K562 (cell line): ENCODE data around the gene PAQR8. TPM values are rescaled to one million over a fixed set of nuclear protein-coding genes. Genes with fewer than 3 reads are reported as not detected.

ENCODE experiments used
- ARID1B ChIP-seq: fragments of 450-650 bp; IDR thresholded peaks from 2 replicates; pipeline ENCODE4 v1.6.1; 2016; ENCODE audit warnings: antibody characterized with exemption, mild to moderate bottlenecking, inconsistent platforms
- FOXA3 ChIP-seq, 2 experiments: fragments of 450-650 bp in 1 of 2; sonication (generic) in 1 of 2; formaldehyde crosslinking; IDR thresholded peaks in 1 of 2; conservative IDR thresholded peaks in 1 of 2; 2 replicates each; pipeline versions ENCODE4 v1.4.0 to v1.8.0; 2020 to 2022; ENCODE audit warnings: mild to moderate bottlenecking in 2 of 2, missing genetic modification reagents in 1 of 2
- FOXJ2 ChIP-seq: fragments of 200-800 bp; sonication (Bioruptor generic); IDR thresholded peaks from 2 replicates; pipeline ENCODE4 v1.6.1; 2016; ENCODE audit warnings: missing genetic modification characterization, missing compliant biosample characterization
- MTA1 ChIP-seq: fragments of 450-650 bp; IDR thresholded peaks from 2 replicates; pipeline ENCODE4 v1.6.1; 2017; ENCODE audit warnings: borderline replicate concordance
- RAD21 ChIP-seq, 2 experiments: fragments of 250-450 bp in 1 of 2; fragments of 450-650 bp in 1 of 2; sonication (Bioruptor Pico) in 1 of 2; formaldehyde crosslinking in 1 of 2; IDR thresholded peaks in 1 of 2; conservative IDR thresholded peaks in 1 of 2; 2 replicates each; pipeline versions ENCODE4 v1.4.0 to v1.8.0; 2020 to 2022; ENCODE audit warnings: mild to moderate bottlenecking in 2 of 2, moderate library complexity in 1 of 2
- SIRT6 ChIP-seq: IDR thresholded peaks from one replicate; pipeline ENCODE4 v1.6.1; 2012; ENCODE audit warnings: low read depth, mild to moderate bottlenecking, control low read depth, inconsistent platforms, low read length, moderate library complexity
- SMARCE1 ChIP-seq: fragments of 450-650 bp; IDR thresholded peaks from 2 replicates; pipeline ENCODE4 v1.7.1; 2016; ENCODE audit warnings: mild to moderate bottlenecking
- ZNF175 ChIP-seq: fragments of 200-800 bp; sonication (Bioruptor generic); IDR thresholded peaks from 2 replicates; pipeline ENCODE4 v1.6.1; 2016; ENCODE audit warnings: low read depth, mild to moderate bottlenecking, missing genetic modification characterization, missing compliant biosample characterization
- ZSCAN29 ChIP-seq: fragments of 450-650 bp; IDR thresholded peaks from 2 replicates; pipeline ENCODE4 v1.6.1; 2017
- polyA plus RNA-seq, 8 experiments: library from polyadenylated mRNA; depleted of rRNA in 4 of 8; stranded (reverse) in 5 of 8; unstranded in 3 of 8; fragments of >200 nt; fragmentation: Nextera tagmentation in 2 of 8; fragmentation: Illumina TruSeq in 1 of 8; extraction: Ambion mirVana in 2 of 8; extraction: Trizol in 1 of 8; gene quantifications; 2 replicates each; pipeline versions ENCODE4 v1.2.1 to v1.2.3, GENCODE V29; 2011 to 2014; ENCODE audit warnings: inconsistent platforms in 1 of 8, missing spikeins in 1 of 8
- total RNA-seq, 7 experiments: library from RNA; depleted of rRNA in 6 of 7; stranded (reverse); fragments of >200 nt in 6 of 7; fragmentation: Illumina TruSeq in 2 of 7; extraction: Trizol in 2 of 7; gene quantifications; 2 replicates each; pipeline versions ENCODE4 v1.2.1 to v1.2.3, GENCODE V29; 2011 to 2021; ENCODE audit warnings: low replicate concordance in 1 of 7
- TF ChIP-seq, protein P1 (sequence below), 2 experiments: fragments of 450-650 bp in 1 of 2; sonication (generic) in 1 of 2; formaldehyde crosslinking in 1 of 2; IDR thresholded peaks; 2 replicates each; pipeline versions ENCODE4 v1.7.1 to v1.9.0; 2016 to 2022; ENCODE audit warnings: inconsistent platforms in 1 of 2, mild to moderate bottlenecking in 1 of 2, missing genetic modification reagents in 1 of 2
- TF ChIP-seq, protein P2 (sequence below): sonication (generic); formaldehyde crosslinking; IDR thresholded peaks from 2 replicates; pipeline ENCODE4 v1.8.0; 2022; ENCODE audit warnings: missing genetic modification reagents, mild to moderate bottlenecking, moderate library complexity, borderline replicate concordance
- TF ChIP-seq, protein P3 (sequence below): fragments of 150-350 bp; conservative IDR thresholded peaks from 2 replicates; pipeline ENCODE4 v1.6.1; 2014; ENCODE audit warnings: low read length

Gene PAQR8
- total and polyA plus RNA-seq, 9 of the 15 experiments (the other 6 are each of a cell fraction or from before 2014, with no cell fraction given), result 1.4 to 10.2 (median 3.5) TPM

DNA sequence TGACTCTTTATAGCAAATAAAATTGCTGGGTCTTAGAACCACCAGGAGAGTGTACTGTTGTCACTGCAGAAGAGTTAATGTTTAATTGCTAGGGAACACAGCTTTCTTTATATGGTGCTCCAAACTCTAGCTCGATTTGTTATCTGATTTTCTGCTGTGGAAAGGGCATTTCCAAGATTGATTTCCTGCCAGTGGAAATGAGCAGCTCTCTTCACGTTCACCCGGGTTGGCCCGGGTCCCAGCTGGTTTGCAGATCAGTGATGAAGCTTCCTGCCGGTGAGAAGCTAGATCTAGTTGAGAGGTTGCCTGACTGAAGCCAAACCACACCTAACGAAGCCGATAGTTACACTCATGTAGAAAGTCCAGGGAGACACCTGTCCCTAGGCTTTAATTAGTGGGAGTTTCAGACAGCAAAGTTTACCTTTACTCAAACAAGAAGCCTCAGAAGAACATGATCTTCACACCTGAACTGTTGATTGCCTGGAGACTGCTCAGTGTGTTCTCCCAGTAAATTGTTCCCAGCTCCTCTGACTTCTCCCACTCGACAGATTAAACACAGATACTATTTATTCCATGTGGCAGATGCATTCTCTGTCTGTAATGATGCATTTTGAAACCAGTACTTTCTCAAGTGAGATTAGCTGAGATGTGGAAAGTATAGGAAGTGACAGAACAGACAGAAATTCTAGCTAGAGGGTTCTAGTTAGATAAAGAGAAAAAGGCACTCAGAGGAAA lies 27.8 kb downstream of the PAQR8 start (continued):
- TF ChIP-seq, protein P1, sequence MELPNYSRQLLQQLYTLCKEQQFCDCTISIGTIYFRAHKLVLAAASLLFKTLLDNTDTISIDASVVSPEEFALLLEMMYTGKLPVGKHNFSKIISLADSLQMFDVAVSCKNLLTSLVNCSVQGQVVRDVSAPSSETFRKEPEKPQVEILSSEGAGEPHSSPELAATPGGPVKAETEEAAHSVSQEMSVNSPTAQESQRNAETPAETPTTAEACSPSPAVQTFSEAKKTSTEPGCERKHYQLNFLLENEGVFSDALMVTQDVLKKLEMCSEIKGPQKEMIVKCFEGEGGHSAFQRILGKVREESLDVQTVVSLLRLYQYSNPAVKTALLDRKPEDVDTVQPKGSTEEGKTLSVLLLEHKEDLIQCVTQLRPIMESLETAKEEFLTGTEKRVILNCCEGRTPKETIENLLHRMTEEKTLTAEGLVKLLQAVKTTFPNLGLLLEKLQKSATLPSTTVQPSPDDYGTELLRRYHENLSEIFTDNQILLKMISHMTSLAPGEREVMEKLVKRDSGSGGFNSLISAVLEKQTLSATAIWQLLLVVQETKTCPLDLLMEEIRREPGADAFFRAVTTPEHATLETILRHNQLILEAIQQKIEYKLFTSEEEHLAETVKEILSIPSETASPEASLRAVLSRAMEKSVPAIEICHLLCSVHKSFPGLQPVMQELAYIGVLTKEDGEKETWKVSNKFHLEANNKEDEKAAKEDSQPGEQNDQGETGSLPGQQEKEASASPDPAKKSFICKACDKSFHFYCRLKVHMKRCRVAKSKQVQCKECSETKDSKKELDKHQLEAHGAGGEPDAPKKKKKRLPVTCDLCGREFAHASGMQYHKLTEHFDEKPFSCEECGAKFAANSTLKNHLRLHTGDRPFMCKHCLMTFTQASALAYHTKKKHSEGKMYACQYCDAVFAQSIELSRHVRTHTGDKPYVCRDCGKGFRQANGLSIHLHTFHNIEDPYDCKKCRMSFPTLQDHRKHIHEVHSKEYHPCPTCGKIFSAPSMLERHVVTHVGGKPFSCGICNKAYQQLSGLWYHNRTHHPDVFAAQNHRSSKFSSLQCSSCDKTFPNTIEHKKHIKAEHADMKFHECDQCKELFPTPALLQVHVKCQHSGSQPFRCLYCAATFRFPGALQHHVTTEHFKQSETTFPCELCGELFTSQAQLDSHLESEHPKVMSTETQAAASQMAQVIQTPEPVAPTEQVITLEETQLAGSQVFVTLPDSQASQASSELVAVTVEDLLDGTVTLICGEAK (IDR thresholded peaks at IDR 0.05), result no peak
- TF ChIP-seq, protein P1 (CRISPR knock-in tag; IDR thresholded peaks at IDR 0.05), result no peak
- TF ChIP-seq, protein P2, sequence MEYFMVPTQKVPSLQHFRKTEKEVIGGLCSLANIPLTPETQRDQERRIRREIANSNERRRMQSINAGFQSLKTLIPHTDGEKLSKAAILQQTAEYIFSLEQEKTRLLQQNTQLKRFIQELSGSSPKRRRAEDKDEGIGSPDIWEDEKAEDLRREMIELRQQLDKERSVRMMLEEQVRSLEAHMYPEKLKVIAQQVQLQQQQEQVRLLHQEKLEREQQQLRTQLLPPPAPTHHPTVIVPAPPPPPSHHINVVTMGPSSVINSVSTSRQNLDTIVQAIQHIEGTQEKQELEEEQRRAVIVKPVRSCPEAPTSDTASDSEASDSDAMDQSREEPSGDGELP (CRISPR knock-in tag), result peak; percentile 38; the same call in 1 of the 2 replicates
- TF ChIP-seq ARID1B (0 out of 2 replicates have a peak, but pooled peaks have one; percentile 9), SIRT6 (peak; percentile 37), ZNF175 (CRISPR knock-in tag) (0 out of 2 replicates have a peak, but pooled peaks have one; percentile 36), FOXA3 (CRISPR knock-in tag; conservative IDR thresholded peaks at IDR 0.05 in 1 of 2, IDR thresholded peaks at IDR 0.05 in 1 of 2) (no peak), MTA1 (0 out of 2 replicates have a peak, but pooled peaks have one; percentile 13), ZSCAN29 (peak; percentile 50; the same call in 1 of the 2 replicates), SMARCE1 (peak; percentile 60), RAD21 (CRISPR knock-in tag; conservative IDR thresholded peaks at IDR 0.05 in 1 of 2, IDR thresholded peaks at IDR 0.05 in 1 of 2) (peak in 1 of 2 experiments; percentile 23; a peak in 3 of 4 replicates), FOXJ2 (tag) (0 out of 2 replicates have a peak, but pooled peaks have one; percentile 38)
- TF ChIP-seq, protein P3, sequence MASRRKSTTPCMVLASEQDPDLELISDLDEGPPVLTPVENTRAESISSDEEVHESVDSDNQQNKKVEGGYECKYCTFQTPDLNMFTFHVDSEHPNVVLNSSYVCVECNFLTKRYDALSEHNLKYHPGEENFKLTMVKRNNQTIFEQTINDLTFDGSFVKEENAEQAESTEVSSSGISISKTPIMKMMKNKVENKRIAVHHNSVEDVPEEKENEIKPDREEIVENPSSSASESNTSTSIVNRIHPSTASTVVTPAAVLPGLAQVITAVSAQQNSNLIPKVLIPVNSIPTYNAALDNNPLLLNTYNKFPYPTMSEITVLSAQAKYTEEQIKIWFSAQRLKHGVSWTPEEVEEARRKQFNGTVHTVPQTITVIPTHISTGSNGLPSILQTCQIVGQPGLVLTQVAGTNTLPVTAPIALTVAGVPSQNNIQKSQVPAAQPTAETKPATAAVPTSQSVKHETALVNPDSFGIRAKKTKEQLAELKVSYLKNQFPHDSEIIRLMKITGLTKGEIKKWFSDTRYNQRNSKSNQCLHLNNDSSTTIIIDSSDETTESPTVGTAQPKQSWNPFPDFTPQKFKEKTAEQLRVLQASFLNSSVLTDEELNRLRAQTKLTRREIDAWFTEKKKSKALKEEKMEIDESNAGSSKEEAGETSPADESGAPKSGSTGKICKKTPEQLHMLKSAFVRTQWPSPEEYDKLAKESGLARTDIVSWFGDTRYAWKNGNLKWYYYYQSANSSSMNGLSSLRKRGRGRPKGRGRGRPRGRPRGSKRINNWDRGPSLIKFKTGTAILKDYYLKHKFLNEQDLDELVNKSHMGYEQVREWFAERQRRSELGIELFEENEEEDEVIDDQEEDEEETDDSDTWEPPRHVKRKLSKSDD, result no peak
